IPS-15b (cell line): ENCODE measurements around the gene EXOC7.

Experiments used
- H3K27me3 ChIP-seq: one replicate; pipeline ENCODE4 v1.6.1; 2013; ENCODE audit warnings: low read length; ENCODE audit not compliant: control insufficient read depth, insufficient read depth
- H3K36me3 ChIP-seq: one replicate; pipeline ENCODE4 v1.6.1; 2013; ENCODE audit warnings: low read length; ENCODE audit not compliant: control insufficient read depth, insufficient read depth
- H3K4me1 ChIP-seq: one replicate; pipeline ENCODE4 v1.6.1; 2013; ENCODE audit warnings: mild to moderate bottlenecking, low read length; ENCODE audit not compliant: control insufficient read depth, insufficient read depth
- H3K4me3 ChIP-seq: one replicate; pipeline ENCODE4 v1.5.1; 2013; ENCODE audit warnings: low read depth, low read length
- H3K9ac ChIP-seq: one replicate; pipeline ENCODE4 v1.6.1; 2013; ENCODE audit warnings: low read depth, mild to moderate bottlenecking, low read length
- H3K9me3 ChIP-seq: one replicate; pipeline ENCODE4 v1.6.1; 2013; ENCODE audit warnings: mild to moderate bottlenecking, low read length; ENCODE audit not compliant: control insufficient read depth, insufficient read depth

Gene EXOC7

GRCh38 chr17:76124582-76125390 lies 21.2 kb upstream of the EXOC7 start:
- no peak overlapping the region for H3K4me3 ChIP-seq
- H3K9ac ChIP-seq: no peak overlapping the region
- no peaks in the 10 kb centered on the region for H3K36me3 ChIP-seq
- no peaks in the 10 kb centered on the region for H3K9me3 ChIP-seq
- H3K27me3 ChIP-seq: peaks cover 4% of the 10 kb centered on the region
- H3K4me1 ChIP-seq: peaks cover 7% of the 10 kb centered on the region

GRCh38 chr17:76123749-76124581 lies 20.4 kb upstream of the EXOC7 start:
- no peak overlapping the region for H3K9ac ChIP-seq
- H3K27me3 ChIP-seq: peaks cover 4% of the 10 kb centered on the region
- H3K4me1 ChIP-seq: peaks cover 7% of the 10 kb centered on the region
- no peaks in the 10 kb centered on the region for H3K36me3 ChIP-seq
- no peak overlapping the region for H3K4me3 ChIP-seq
- H3K9me3 ChIP-seq: no peaks in the 10 kb centered on the region

GRCh38 chr17:76123191-76123499 lies 19.6 kb upstream of the EXOC7 start:
- Histone ChIP-seq H3K4me1 (peaks cover 7% of the 10 kb centered on the region), H3K4me3 (no peak overlapping the region), H3K36me3 (no peaks in the 10 kb centered on the region), H3K9me3 (no peaks in the 10 kb centered on the region), H3K27me3 (peaks cover 4% of the 10 kb centered on the region), H3K9ac (no peak overlapping the region)

- Histone ChIP-seq H3K4me1 (peaks cover 7% of the 10 kb centered on the region), H3K9ac (no peak overlapping the region), H3K27me3 (peaks cover 4% of the 10 kb centered on the region), H3K4me3 (no peak overlapping the region), H3K9me3 (no peaks in the 10 kb centered on the region), H3K36me3 (no peaks in the 10 kb centered on the region)
Observed at GRCh38 chr17:76122431-76123190, 19.0 kb upstream of the EXOC7 start.

GRCh38 chr17:76121932-76122430 lies 18.4 kb upstream of the EXOC7 start:
- peaks cover 7% of the 10 kb centered on the region for H3K4me1 ChIP-seq
- H3K9me3 ChIP-seq: no peaks in the 10 kb centered on the region
- H3K27me3 ChIP-seq: peaks cover 4% of the 10 kb centered on the region
- peak overlapping the region; percentile 30 for H3K4me3 ChIP-seq
- H3K9ac ChIP-seq: no peak overlapping the region
- no peaks in the 10 kb centered on the region for H3K36me3 ChIP-seq

- peaks cover 4% of the 10 kb centered on the region for H3K27me3 ChIP-seq
Observed at GRCh38 chr17:76120658-76121008, 17.0 kb upstream of the EXOC7 start.

GRCh38 chr17:76119409-76120371 lies 16.1 kb upstream of the EXOC7 start:
- H3K27me3 ChIP-seq: peaks cover 4% of the 10 kb centered on the region

More at GRCh38 chr17:76120658-76121008, 17.0 kb upstream of the EXOC7 start:
- H3K4me1 ChIP-seq: peaks cover 7% of the 10 kb centered on the region
- H3K9me3 ChIP-seq: no peaks in the 10 kb centered on the region
- H3K36me3 ChIP-seq: no peaks in the 10 kb centered on the region
- no peak overlapping the region for H3K4me3 ChIP-seq
- no peak overlapping the region for H3K9ac ChIP-seq

GRCh38 chr17:76115138-76115754 lies 11.7 kb upstream of the EXOC7 start:
- Histone ChIP-seq H3K4me1 (peaks cover 3% of the 10 kb centered on the region), H3K9me3 (no peaks in the 10 kb centered on the region), H3K27me3 (no peaks in the 10 kb centered on the region), H3K36me3 (no peaks in the 10 kb centered on the region), H3K4me3 (no peak overlapping the region), H3K9ac (no peak overlapping the region)

More at GRCh38 chr17:76119409-76120371, 16.1 kb upstream of the EXOC7 start:
- Histone ChIP-seq H3K4me1 (peaks cover 7% of the 10 kb centered on the region), H3K36me3 (no peaks in the 10 kb centered on the region), H3K9me3 (no peaks in the 10 kb centered on the region), H3K4me3 (no peak overlapping the region), H3K9ac (no peak overlapping the region)

GRCh38 chr17:76111956-76112355 lies 8.4 kb upstream of the EXOC7 start:
- Histone ChIP-seq H3K4me1 (no peaks in the 10 kb centered on the region), H3K4me3 (no peak overlapping the region), H3K36me3 (no peaks in the 10 kb centered on the region), H3K9ac (no peak overlapping the region), H3K9me3 (no peaks in the 10 kb centered on the region), H3K27me3 (no peaks in the 10 kb centered on the region)

- peaks cover 8% of the 10 kb centered on the region for H3K4me1 ChIP-seq
- no peaks in the 10 kb centered on the region for H3K9me3 ChIP-seq
- H3K27me3 ChIP-seq: no peaks in the 10 kb centered on the region
- H3K36me3 ChIP-seq: no peaks in the 10 kb centered on the region
- no peak overlapping the region for H3K9ac ChIP-seq
- H3K4me3 ChIP-seq: no peak overlapping the region
Observed at GRCh38 chr17:76107509-76107908, 3.9 kb upstream of the EXOC7 start.
